GDM1 (cell line): ENCODE data around the gene SLC25A17.
A peak's percentile ranks its signal among the peaks of the same experiment; 100 is the strongest.

Experiments
- DNase-seq: peaks from one replicate; lab custom pipeline; 2025; lab: John Stamatoyannopoulos, UW

SLC25A17 gene

DNA sequence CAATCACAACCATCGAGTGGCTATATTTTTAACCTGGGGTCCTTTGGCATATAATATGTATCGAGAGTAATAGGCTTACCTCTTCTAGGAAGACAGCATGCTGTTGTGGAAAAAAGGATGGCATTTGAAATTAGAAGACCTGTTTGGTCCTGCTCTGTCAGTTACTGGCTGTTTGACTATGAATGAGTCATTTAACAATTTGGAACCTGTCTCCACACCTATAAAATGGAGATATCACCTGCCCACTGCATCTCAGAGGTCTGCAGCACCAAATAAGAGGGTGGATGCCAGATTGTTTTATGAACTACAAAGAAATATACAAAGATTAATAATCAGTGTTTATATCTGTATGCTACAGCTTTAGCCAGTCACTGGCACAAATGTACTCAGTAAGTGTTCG lies 60.8 kb downstream of the SLC25A17 start:
- DNase-seq, result no peak

DNA sequence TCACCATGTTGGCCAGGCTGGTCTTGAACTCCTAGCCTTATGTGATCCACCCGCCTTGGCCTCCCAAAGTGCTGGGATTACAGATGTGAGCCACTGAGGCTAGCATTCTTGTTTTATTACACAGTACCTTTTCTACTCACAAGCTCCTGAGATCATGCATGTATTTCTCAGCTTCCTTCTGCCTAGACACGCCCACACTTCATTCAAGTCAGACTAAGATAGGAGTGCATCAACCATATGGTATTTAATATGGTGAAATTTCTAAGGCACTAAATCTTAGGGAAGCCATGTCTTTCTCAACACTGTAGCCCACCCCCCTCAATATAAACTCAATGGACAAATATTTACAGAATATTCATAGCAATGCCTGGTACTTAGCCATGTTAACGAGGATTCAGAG lies 62.1 kb downstream of the SLC25A17 start:
- no peak for DNase-seq

- no peak for DNase-seq
These were observed 66.0 kb downstream of the SLC25A17 start for GRCh38 chr22:40753114-40753513.

- no peak for DNase-seq
These were observed 67.9 kb downstream of the SLC25A17 start for GRCh38 chr22:40751250-40751649.

DNA sequence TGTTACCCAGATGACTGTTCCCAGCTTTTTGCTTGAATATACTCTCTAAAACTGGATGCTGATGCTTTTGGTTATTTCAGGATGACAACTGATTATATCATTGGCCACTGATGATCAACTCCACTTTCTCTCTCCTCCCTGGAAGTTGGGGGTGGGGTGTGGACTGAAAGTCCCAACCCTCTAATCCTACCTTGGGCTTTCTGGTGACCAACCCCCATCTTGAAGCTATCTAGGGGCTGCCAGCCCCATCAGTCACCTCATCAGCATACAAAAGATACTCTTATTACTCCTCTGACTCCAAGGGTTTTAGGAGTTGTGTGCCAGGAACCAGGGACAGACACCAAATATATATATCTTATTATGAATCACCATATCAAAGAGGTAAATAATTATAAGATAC lies 69.3 kb downstream of the SLC25A17 start:
- DNase-seq, result no peak

GRCh38 chr22:40748388-40749355 lies 70.5 kb downstream of the SLC25A17 start:
- no peak for DNase-seq

DNA sequence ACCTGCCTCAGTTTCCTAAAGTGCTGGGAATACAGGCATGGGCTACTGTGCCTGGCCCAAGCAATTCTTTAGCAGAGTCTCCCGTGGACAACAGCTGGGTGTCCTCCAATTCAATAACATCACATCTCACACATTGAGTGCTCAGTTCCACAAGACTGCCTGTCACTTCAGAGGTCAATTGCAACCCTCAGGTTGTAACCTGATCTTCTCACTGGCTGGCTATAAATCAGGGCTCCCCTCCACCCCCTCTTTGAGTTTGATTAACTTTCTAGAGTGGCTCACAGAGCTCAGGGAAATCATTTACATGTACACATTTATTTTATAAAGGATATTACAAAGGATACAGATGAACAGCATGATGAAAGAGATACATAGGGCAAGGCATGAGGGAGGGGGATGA lies 71.8 kb downstream of the SLC25A17 start:
- no peak for DNase-seq

GRCh38 chr22:40746428-40747220 lies 72.5 kb downstream of the SLC25A17 start:
- no peak for DNase-seq

- DNase-seq, result no peak
These were observed 75.4 kb downstream of the SLC25A17 start for GRCh38 chr22:40743768-40744167.

DNA sequence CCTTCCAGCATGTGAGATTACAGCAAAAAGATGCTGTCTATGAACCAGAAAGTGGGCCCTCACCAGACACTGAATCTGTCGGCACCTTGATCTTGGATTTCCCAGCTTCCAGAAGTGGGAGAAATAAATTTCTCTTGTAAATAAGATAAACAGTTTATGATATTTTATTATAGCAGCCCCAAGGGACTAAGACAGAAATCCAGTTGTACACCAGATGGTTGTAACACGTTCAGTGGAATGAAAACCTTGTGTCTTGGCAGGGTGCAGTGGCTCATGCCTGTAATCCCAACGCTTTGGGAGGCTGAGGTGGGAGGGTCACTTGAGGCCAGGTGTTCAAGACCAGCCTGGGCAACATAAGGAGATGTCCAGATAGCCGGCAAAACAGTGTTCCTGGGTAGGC lies 78.0 kb downstream of the SLC25A17 start:
- DNase-seq, result no peak

DNA sequence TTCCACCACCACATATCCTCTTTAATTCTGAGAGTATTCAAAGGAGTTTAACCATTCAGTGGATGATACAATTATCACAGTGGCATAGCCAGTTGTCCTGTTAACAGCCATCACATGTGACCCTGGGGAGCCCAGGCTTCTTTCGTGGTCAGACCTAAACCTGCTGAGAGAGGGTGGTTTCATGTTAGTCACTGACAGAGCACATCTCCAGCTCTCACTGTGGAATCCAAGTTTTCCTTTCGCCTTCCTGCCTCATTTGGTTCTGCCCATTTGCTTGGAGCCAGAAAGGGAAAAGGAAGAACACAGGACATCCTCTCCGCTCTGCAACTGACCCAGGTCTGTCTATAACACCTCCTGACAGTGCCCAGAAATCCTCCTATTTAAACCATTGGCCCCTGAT lies 79.4 kb downstream of the SLC25A17 start:
- no peak for DNase-seq

DNA sequence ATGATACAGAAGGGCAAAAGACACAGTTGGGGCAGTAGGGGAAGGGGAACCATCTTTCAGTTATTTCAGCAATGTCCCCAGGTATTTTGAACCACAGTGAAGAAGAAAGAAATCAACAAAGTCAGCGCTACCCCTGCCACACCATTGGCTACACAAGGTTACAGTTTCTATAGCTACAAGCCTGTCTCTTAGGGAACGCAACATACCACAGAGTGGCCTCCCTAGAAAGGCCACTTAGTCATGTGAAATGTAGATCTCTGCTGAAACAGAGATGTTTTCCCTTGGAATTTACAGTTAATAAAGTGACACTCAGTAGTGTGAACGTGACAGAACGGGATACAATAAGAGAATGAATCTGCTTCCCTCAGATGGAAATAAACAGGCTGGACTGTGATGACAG lies 85.2 kb downstream of the SLC25A17 start:
- DNase-seq, result no peak

- no peak for DNase-seq
These were observed 86.2 kb downstream of the SLC25A17 start for GRCh38 chr22:40732999-40733292.

GRCh38 chr22:40729284-40729683 lies 89.9 kb downstream of the SLC25A17 start:
- no peak for DNase-seq

DNA sequence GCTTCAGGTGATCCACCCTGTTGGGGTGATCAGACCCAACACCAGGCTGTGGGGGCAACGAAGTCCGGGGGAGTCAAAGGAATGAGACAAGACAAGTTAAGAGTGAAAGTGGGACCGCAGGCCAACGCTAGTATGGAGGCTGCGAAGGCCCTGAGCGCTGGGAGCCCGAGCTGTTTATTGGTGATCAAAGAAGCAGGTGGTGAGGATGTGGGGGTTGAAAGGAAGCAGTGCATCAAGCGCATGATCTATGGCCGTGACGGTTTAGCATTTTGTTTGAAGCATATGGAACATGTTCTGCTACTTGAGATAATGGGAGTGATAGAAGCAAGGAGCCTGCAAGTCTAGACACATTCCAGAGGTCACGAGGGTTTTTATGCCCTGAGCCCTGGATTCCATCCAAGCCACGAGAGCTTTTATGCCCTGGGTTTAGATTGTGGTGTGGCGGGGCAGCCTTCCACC lies 90.4 kb downstream of the SLC25A17 start:
- peak; percentile 67 for DNase-seq

GRCh38 chr22:40727964-40728615 lies 91.1 kb downstream of the SLC25A17 start:
- no peak for DNase-seq

DNA sequence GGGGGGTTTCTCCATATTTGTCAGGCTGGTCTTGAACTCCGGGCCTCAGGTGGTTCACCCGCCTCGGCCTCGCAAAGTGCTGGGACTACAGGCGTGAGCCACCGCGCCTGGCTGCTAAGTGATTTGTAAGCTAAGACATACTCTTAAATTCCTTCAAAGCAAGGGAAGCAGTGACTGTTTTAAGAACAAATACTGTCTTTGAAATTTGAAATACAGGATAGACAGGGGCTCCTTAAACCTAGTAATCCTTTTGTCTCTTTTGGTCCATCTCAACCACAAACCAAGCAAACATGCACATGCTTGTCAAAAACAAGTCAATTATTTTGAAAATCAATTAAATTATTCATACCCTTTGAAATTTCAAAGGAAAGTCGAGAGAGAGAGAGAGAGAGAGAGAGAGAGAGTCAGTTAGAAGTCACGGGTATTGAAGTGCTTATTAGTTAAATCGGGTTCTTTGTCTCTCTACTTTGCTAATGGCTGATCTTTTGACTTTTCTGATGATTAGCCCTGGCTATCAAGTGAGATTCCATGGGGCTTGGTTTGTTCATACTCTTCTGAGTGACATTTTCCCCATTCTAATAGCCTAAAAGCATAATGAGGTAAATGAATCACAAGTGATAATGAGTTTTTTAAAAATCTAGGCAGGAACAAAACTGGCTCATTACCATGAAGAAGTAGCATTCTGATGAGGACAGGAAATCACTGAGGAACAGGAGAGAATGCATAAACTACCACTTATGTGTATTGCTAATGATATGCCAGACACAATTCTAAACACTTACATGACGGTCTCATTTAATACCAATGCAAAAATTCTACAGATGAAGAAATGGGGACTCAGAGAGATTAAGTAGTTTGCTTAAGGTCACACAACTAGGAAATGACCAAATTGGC lies 91.8 kb downstream of the SLC25A17 start:
- DNase-seq, result no peak

DNA sequence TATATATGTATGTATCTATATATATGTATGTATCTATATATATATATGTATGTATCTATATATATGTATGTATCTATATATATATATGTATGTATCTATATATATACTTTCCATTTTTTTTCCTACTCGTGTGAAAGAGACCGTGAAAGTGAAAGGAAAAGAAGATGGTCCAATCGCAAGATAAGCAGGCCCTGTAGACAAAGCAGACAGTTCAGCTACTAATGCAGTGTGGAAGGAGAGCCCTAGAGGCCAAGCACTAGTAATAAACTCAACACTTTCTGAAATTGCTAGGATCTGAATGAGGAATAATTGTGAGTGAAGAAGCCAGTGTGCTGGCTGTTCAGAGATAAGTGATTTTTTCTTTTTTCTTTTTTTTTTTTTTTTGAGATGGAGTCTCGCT lies 92.6 kb downstream of the SLC25A17 start:
- no peak for DNase-seq

DNA sequence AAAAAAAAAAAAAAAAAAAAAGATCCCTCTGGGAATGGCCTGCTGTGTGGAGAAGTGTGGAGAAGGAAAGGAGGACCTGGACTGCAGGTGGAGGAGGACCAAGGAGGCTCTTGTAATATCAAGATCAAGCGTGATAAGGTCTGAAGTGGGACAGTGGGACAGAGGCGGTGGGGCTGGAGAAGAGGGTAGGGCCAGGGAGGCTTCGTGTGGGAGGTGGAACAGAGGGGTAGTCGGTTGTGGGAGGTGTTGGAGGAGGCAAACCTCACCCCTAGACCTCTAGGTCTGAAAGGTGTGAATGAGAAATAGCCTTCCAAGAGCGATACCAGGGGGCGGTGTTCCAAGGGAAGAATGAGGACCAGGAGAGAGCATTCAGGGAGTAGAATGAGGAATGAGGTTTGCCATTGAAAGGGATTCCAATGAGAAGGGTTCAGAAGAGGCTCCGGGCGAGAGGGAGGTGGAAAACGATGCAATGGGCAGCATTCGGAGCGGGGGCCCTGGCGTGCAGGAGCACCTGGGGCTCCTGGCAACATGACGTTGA lies 95.7 kb downstream of the SLC25A17 start:
- DNase-seq, result no peak

GRCh38 chr22:40721266-40721665 lies 97.9 kb downstream of the SLC25A17 start:
- DNase-seq, result no peak

GRCh38 chr22:40720538-40721256 lies 98.4 kb downstream of the SLC25A17 start:
- DNase-seq, result no peak
